ENCODE results near the gene NUDT3. TPM values are rescaled to one million over a fixed set of nuclear protein-coding genes. Genes with fewer than 3 reads are reported as not detected.

Gene NUDT3
- total and polyA plus RNA-seq, 9 of the 15 experiments (the other 6 are each of a cell fraction or from before 2014, with no cell fraction given): 5.4 to 81.2 (median 56.4) TPM

DNA sequence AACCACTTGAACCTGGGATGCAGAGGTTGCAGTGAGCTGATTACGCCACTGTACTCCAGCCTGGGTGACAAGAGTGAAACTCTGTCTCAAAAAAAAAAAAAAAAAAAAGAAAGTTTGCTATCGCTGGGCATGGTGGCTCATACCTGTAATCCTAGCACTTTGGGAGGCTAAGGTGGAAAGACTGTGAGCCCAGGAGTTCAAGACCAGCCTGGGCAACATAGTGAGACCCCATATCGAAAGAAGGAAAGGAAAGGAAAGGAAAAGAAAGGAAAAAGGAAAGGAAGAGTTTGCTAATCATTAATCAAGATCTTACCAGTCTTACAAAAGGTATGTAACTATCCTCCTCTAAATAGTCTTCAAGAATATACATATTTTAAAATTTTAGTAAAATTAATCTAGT lies 88.3 kb downstream of the NUDT3 start:
- H3K9me3 ChIP-seq (replicated peaks; ENCODE audit: control insufficient read depth, insufficient read depth, low read depth, low read length): no peaks in the 10 kb centered on the region
- 93% methylated on average over 2 of the region's 3 CpGs for WGBS (ENCODE audit: insufficient coverage, low coverage, missing lambda C conversion rate)
- no TSS peak for BruUV-seq (replicated peaks)
- no peak for ATAC-seq
- peaks cover 81% of the 10 kb centered on the region for H3K79me2 ChIP-seq (ENCODE audit: control insufficient read depth, insufficient read depth, low read length)
- no peak overlapping the region for H3K27ac ChIP-seq (ENCODE audit: extremely low read depth, low read depth, low read length)
- no peak overlapping the region for H3K4me3 ChIP-seq
- no peak overlapping the region for H2AFZ ChIP-seq (ENCODE audit: low read depth, low read length)
- TF ChIP-seq NFIX (CRISPR knock-in tag; IDR thresholded peaks at IDR 0.05; ENCODE audit: low read depth) (no peak), RBM25 (IDR thresholded peaks at IDR 0.05; ENCODE audit: low read depth, low read length, severe bottlenecking) (peak; percentile 38), ZNF121 (CRISPR knock-in tag; conservative IDR thresholded peaks at IDR 0.05) (peak; percentile 74)
- H4K20me1 ChIP-seq (replicated peaks; ENCODE audit: control insufficient read depth, insufficient read depth, low read length): no peaks in the 10 kb centered on the region
- FAIRE-seq: no peak
- no peak overlapping the region for H3K9ac ChIP-seq (ENCODE audit: insufficient read depth in 1 of 2, low read depth in 2 of 2, low read length in 2 of 2)
- POLR2A ChIA-PET: interaction anchor here (0.9 kb wide), 1 partner anchor 15 kb away, joined by 3 read pairs; no protein-coding TSS in a partner anchor
- intact Hi-C loops (cut with micrococcal nuclease): no loop called here
- no peak overlapping the region for H3K4me2 ChIP-seq (ENCODE audit: insufficient read depth, low read length)
- in situ Hi-C loops (cut with MboI): no loop called here
- CTCF ChIA-PET (ENCODE audit: low intra/inter-chr PET ratio): no interaction called here
- H3K27me3 ChIP-seq (ENCODE audit: control insufficient read depth in 2 of 2, insufficient read depth in 2 of 2, low read length in 2 of 2): no peaks in the 10 kb centered on the region
- H3K36me3 ChIP-seq (ENCODE audit: control insufficient read depth, insufficient read depth, low read length): peaks cover 28% of the 10 kb centered on the region; the same call in 2 of the 3 replicates
- H3K4me1 ChIP-seq (replicated peaks in 1 of 2; ENCODE audit: control insufficient read depth in 2 of 2, insufficient read depth in 2 of 2, low read length in 2 of 2): peaks cover 19 to 47% of the 10 kb centered on the region in 2 experiments
- DNase-seq (ENCODE audit: extremely low read depth in 1 of 4, low spot score in 3 of 4): no peak
- peaks cover 3% of the 10 kb centered on the region for H3K9me1 ChIP-seq (ENCODE audit: control insufficient read depth, insufficient read depth, low read length)

DNA sequence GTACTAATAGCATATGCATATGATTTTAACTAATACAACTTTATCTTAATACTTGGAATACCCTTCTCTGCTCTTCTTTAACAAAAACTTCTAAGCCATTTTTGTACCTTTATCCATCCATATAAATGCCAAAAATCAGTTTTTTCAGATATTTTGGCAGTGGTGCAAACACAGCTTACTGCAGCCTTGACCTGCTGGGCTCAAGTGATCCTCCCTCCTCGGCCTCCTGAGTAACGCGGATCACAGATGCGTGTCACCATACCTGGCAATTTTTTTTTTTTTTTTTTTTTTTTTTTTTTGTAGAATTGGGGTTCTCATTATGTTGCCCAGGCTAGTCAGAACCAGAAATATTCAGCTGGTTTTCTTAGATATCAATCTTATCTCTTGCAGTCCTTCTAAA lies 89.5 kb downstream of the NUDT3 start:
- in situ Hi-C loops (cut with MboI): no loop called here
- DNase-seq (ENCODE audit: extremely low read depth in 1 of 4, low spot score in 3 of 4) (no peak), ATAC-seq (no peak), FAIRE-seq (no peak)
- H3K27ac ChIP-seq (ENCODE audit: extremely low read depth, low read depth, low read length): no peak overlapping the region
- H3K9me1 ChIP-seq (ENCODE audit: control insufficient read depth, insufficient read depth, low read length): peaks cover 3% of the 10 kb centered on the region
- H3K79me2 ChIP-seq (ENCODE audit: control insufficient read depth, insufficient read depth, low read length): peaks cover 79% of the 10 kb centered on the region
- H3K4me1 ChIP-seq (replicated peaks in 1 of 2; ENCODE audit: control insufficient read depth in 2 of 2, insufficient read depth in 2 of 2, low read length in 2 of 2): peaks cover 15 to 38% of the 10 kb centered on the region in 2 experiments
- H3K36me3 ChIP-seq (ENCODE audit: control insufficient read depth, insufficient read depth, low read length): peaks cover 22% of the 10 kb centered on the region; the same call in 2 of the 3 replicates
- H3K9me3 ChIP-seq (replicated peaks; ENCODE audit: control insufficient read depth, insufficient read depth, low read depth, low read length): no peaks in the 10 kb centered on the region
- ChIA-PET POLR2A (no interaction called here), CTCF (ENCODE audit: low intra/inter-chr PET ratio) (no interaction called here)
- H3K27me3 ChIP-seq (ENCODE audit: control insufficient read depth in 2 of 2, insufficient read depth in 2 of 2, low read length in 2 of 2): no peaks in the 10 kb centered on the region
- H3K9ac ChIP-seq (ENCODE audit: insufficient read depth in 1 of 2, low read depth in 2 of 2, low read length in 2 of 2): no peak overlapping the region
- H2AFZ ChIP-seq (ENCODE audit: low read depth, low read length): no peak overlapping the region
- TF ChIP-seq GABPA (tag; conservative IDR thresholded peaks at IDR 0.05; ENCODE audit: low read depth) (no peak), ZBTB33 (CRISPR knock-in tag; IDR thresholded peaks at IDR 0.05) (peak; percentile 93), SMARCC2 (IDR thresholded peaks at IDR 0.05; ENCODE audit: low read depth) (no peak), CBFA2T2 (conservative IDR thresholded peaks at IDR 0.05) (no peak)
- H3K4me3 ChIP-seq: no peak overlapping the region
- intact Hi-C loops (cut with micrococcal nuclease): no loop called here
- BruUV-seq (replicated peaks): no TSS peak
- WGBS (ENCODE audit: insufficient coverage, low coverage, missing lambda C conversion rate): 92% methylated on average over 4 of the region's 4 CpGs
- H3K4me2 ChIP-seq (ENCODE audit: insufficient read depth, low read length): no peak overlapping the region
- no peaks in the 10 kb centered on the region for H4K20me1 ChIP-seq (replicated peaks; ENCODE audit: control insufficient read depth, insufficient read depth, low read length)
